Activated T-helper 1 cell treated with anti-CD3 and anti-CD28 coated beads, Interleukin-2, amount 50 U/mL, for 16 hours (primary cell): ENCODE results near the gene LGI2.
"Not testable (repeated sequence)": the region's sequence is repeated elsewhere in the genome, so short reads cannot be mapped to it uniquely, and the experiment has no call there.

Source experiments
- DNase-seq, 2 donors: peaks; one replicate each; pipeline ENCODE4 v3.0.0-alpha.2; 2020; ENCODE audit warnings: low read depth in 1 of 2, low spot score in 1 of 2

The LGI2 gene

GRCh38 chr4:25051534-25051933 lies 20.8 kb upstream of the LGI2 start:
- DNase-seq = no peak

GRCh38 chr4:25050370-25051078 lies 19.8 kb upstream of the LGI2 start:
- DNase-seq = no peak

- no peak for DNase-seq
Observed at GRCh38 chr4:25043548-25043947, 12.8 kb upstream of the LGI2 start.

- DNase-seq = no peak
Observed at GRCh38 chr4:25033526-25033925, 2.8 kb upstream of the LGI2 start.

GRCh38 chr4:25032126-25032525 lies 1.4 kb upstream of the LGI2 start:
- DNase-seq = no peak

GRCh38 chr4:25031077-25031621 lies 403 bp upstream of the LGI2 start:
- no peak for DNase-seq

- DNase-seq = no peak
Observed at GRCh38 chr4:25029479-25030276, 1.1 kb downstream of the LGI2 start.

GRCh38 chr4:25028851-25029250 lies 1.9 kb downstream of the LGI2 start:
- no peak for DNase-seq

- DNase-seq = no peak
Observed at GRCh38 chr4:25022766-25023165, 8.0 kb downstream of the LGI2 start.

- no peak for DNase-seq
Observed at GRCh38 chr4:25021216-25021615, 9.5 kb downstream of the LGI2 start.

- no peak for DNase-seq
Observed at GRCh38 chr4:25020236-25020635, 10.5 kb downstream of the LGI2 start.

- DNase-seq = no peak
Observed at GRCh38 chr4:25019501-25019900, 11.2 kb downstream of the LGI2 start.

- no peak for DNase-seq
Observed at GRCh38 chr4:25015012-25015411, 15.7 kb downstream of the LGI2 start.

GRCh38 chr4:25014662-25014983 lies 16.1 kb downstream of the LGI2 start:
- DNase-seq = not testable (repeated sequence)

- DNase-seq = no peak
Observed at GRCh38 chr4:25013756-25014661, 16.7 kb downstream of the LGI2 start.

- no peak for DNase-seq
Observed at GRCh38 chr4:25012655-25013054, 18.1 kb downstream of the LGI2 start.

GRCh38 chr4:25011135-25011866 lies 19.4 kb downstream of the LGI2 start:
- DNase-seq = no peak

- DNase-seq = no peak
Observed at GRCh38 chr4:25007598-25007997, 23.1 kb downstream of the LGI2 start.

GRCh38 chr4:25002681-25003080 lies 28.1 kb downstream of the LGI2 start:
- DNase-seq = no peak

- DNase-seq = no peak
Observed at GRCh38 chr4:25001509-25001908, 29.2 kb downstream of the LGI2 start.

GRCh38 chr4:25000639-25001038 lies 30.1 kb downstream of the LGI2 start:
- no peak for DNase-seq
